Ascending aorta (tissue), 2 donors: ENCODE measurements around the gene REXO5. TPM values are rescaled to one million over a fixed set of nuclear protein-coding genes. Genes with fewer than 3 reads are reported as not detected.
"Not testable (repeated sequence)": the region's sequence is repeated elsewhere in the genome, so short reads cannot be mapped to it uniquely, and the experiment has no call there.

ENCODE experiments used
- DNase-seq, 2 donors: peaks; one replicate each; pipeline ENCODE4 v3.0.0-alpha.2; 2019; ENCODE audit warnings: low spot score in 2 of 2
- H3K27ac ChIP-seq, 2 donors: fragments of 200-600 bp; sonication (generic); one replicate each; pipeline ENCODE4 v1.5.1; 2016 to 2017; ENCODE audit warnings: mild to moderate bottlenecking in 1 of 2
- H3K27me3 ChIP-seq: fragments of 200-600 bp; sonication (generic); one replicate; pipeline ENCODE4 v1.5.1; 2017
- H3K36me3 ChIP-seq, 2 donors: fragments of 200-600 bp; sonication (generic); one replicate each; pipeline ENCODE4 v1.5.1; 2016
- H3K4me1 ChIP-seq, 2 donors: fragments of 200-600 bp; sonication (generic); one replicate each; pipeline ENCODE4 v1.5.1; 2016 to 2017; ENCODE audit warnings: mild to moderate bottlenecking in 1 of 2
- H3K4me3 ChIP-seq, 2 donors: fragments of 200-600 bp; sonication (generic); one replicate each; pipeline ENCODE4 v1.5.1; 2016 to 2017; ENCODE audit warnings: mild to moderate bottlenecking in 1 of 2
- H3K9me3 ChIP-seq, 2 donors: fragments of 200-600 bp; sonication (generic); one replicate each; pipeline ENCODE4 v1.5.1; 2016
- intact Hi-C: fragments of 100-400 bp; cut with DNase I; formaldehyde crosslinking; loops from one replicate; pipeline ENCODE4 v1.15.1; 2023
- total RNA-seq: library from RNA; depleted of rRNA; stranded (reverse); fragments of >200 nt; gene quantifications from one replicate; pipeline ENCODE4 v1.1.0, GENCODE V29; 2016
- TF ChIP-seq, protein P1 (sequence below), 3 experiments: fragments of 200-600 bp in 2 of 3; fragments of 450-650 bp in 1 of 3; sonication (generic) in 2 of 3; IDR thresholded peaks; one replicate each; pipeline ENCODE4 v1.5.1; 2016 to 2019; ENCODE audit warnings: antibody characterized with exemption in 3 of 3, mild to moderate bottlenecking in 1 of 3, moderate library complexity in 1 of 3

Gene REXO5
- total RNA-seq, 1 donor from 2014 or later, result 2.1 TPM

DNA sequence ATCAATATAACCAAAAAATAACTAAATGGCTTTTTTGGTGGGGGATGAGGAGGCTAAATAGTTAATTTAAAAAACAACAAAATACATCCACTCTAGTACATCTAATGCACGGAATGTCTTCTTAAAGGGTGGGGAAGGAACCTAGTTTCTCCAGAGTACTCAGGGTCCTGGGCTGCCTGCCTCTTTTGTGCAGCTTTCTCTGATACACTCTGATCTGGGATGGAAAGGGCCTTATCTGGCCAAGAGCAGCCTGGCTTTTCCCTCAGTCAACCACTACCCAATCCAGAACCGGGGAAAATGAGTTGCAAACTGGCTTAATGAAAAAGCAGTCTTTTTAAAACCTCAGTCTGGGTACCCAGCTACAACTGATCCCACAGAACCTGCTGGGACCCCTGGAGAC is 51.0 kb downstream of the REXO5 start:
- Histone ChIP-seq H3K9me3 (no peaks in the 10 kb centered on the region), H3K4me3 (no peak overlapping the region), H3K27me3 (no peaks in the 10 kb centered on the region), H3K36me3 (peaks cover 28 to 54% of the 10 kb centered on the region in 2 donors), H3K27ac (peak overlapping the region in 1 of 2 donors; percentile 57), H3K4me1 (peaks cover 6 to 60% of the 10 kb centered on the region in 2 donors)
- intact Hi-C loops, result no loop called here
- TF ChIP-seq, protein P1, sequence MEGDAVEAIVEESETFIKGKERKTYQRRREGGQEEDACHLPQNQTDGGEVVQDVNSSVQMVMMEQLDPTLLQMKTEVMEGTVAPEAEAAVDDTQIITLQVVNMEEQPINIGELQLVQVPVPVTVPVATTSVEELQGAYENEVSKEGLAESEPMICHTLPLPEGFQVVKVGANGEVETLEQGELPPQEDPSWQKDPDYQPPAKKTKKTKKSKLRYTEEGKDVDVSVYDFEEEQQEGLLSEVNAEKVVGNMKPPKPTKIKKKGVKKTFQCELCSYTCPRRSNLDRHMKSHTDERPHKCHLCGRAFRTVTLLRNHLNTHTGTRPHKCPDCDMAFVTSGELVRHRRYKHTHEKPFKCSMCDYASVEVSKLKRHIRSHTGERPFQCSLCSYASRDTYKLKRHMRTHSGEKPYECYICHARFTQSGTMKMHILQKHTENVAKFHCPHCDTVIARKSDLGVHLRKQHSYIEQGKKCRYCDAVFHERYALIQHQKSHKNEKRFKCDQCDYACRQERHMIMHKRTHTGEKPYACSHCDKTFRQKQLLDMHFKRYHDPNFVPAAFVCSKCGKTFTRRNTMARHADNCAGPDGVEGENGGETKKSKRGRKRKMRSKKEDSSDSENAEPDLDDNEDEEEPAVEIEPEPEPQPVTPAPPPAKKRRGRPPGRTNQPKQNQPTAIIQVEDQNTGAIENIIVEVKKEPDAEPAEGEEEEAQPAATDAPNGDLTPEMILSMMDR (IDR thresholded peaks at IDR 0.05), result no peak
- DNase-seq, result no peak

DNA sequence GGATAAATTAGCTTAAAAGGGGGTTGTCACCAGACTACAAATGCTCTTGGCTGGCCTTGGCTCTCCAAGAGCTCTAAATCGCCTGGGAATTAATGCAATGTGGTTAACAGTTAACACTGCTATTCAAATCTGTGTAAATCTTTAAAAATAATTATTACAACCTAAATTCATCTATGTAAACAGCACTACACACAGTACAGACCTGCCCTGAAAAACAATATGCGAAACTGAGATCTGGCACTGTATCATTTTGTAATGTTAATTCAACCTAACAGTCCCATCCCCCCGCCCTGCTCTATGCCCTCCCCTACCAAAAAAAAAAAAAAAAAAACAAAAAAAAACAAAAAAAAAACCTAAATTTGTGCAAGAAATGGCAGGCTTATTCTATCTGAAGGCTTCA is 52.9 kb downstream of the REXO5 start:
- TF ChIP-seq, protein P1 (IDR thresholded peaks at IDR 0.05), result no peak
- Histone ChIP-seq H3K27me3 (no peaks in the 10 kb centered on the region), H3K36me3 (peaks cover 30 to 51% of the 10 kb centered on the region in 2 donors), H3K4me1 (peaks cover 6 to 45% of the 10 kb centered on the region in 2 donors), H3K4me3 (no peak overlapping the region), H3K27ac (peak overlapping the region in 1 of 2 donors; percentile 63), H3K9me3 (no peaks in the 10 kb centered on the region)
- DNase-seq, result no peak
- intact Hi-C loops, result no loop called here

DNA sequence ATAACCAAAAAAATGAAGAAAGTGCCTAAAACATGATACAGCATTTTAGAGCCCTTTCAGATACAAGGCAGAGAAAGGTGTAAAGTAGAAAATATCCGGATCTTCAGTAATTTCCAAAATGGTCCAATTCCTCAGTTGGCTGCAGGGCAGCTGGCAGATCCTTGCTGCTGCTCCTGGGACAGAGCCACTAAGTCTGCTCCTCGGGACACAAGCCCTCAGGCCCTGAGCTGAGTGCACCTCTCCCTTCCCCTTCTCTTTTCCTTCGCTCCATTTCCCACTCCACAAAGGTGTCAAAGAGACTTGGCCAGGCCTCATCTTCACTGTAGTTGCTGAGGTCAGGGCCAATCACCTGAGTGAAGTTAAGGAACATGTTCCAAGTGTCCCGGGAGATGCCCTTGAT is 53.4 kb downstream of the REXO5 start:
- Histone ChIP-seq H3K4me1 (peaks cover 6 to 43% of the 10 kb centered on the region in 2 donors), H3K27me3 (no peaks in the 10 kb centered on the region), H3K4me3 (no peak overlapping the region), H3K27ac (peak overlapping the region; percentile 26 to 63), H3K9me3 (no peaks in the 10 kb centered on the region), H3K36me3 (peaks cover 30 to 51% of the 10 kb centered on the region in 2 donors)
- no peak for DNase-seq
- TF ChIP-seq, protein P1 (IDR thresholded peaks at IDR 0.05), result no peak
- intact Hi-C loops, result no loop called here

DNA sequence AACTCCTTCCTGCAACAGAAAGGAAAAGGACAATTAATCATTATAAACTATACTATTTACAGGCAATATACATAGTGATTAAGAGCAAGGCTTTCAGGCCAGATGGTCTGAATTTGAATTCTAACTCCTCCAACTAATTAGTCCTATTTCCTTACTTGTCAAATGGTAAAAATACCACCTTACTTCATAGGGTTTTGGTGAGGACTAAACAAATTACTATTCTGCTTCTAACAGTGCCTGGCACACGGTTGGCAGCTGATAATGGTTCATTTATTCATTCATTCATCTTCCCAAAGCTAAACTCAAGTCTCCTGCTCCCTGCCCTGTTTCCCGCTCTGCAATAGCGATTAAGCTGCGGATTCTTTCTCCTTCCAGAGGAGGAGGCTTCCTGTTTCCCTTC is 54.0 kb downstream of the REXO5 start:
- H3K4me1 ChIP-seq, result peaks cover 6 to 49% of the 10 kb centered on the region in 2 donors
- DNase-seq, result no peak
- intact Hi-C loops, result no loop called here
- peak overlapping the region in 1 of 2 donors; percentile 63 for H3K27ac ChIP-seq
- no peak overlapping the region for H3K4me3 ChIP-seq
- TF ChIP-seq, protein P1 (IDR thresholded peaks at IDR 0.05), result no peak
- H3K36me3 ChIP-seq, result peaks cover 26 to 45% of the 10 kb centered on the region in 2 donors
- no peaks in the 10 kb centered on the region for H3K9me3 ChIP-seq
- H3K27me3 ChIP-seq, result no peaks in the 10 kb centered on the region

DNA sequence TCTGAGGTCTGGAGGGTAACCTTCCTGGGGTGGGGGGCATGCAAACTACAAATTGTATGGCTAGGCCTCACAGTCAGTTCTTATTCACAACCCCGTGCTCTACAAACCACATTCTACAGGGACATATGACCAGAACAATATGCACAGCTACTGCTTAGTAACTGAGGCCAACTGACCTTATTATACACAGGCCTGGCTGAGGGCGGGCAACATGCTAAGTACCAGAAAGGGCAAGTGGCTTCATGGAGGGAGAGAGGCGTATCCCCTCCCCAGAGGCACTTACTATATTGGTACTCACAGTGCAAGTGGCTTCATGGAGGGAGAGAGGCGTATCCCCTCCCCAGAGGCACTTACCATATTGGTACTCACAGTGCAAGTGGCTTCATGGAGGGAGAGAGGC is 54.7 kb downstream of the REXO5 start:
- Histone ChIP-seq H3K27ac (peak overlapping the region in 1 of 2 donors; percentile 63), H3K4me1 (peaks cover 11 to 56% of the 10 kb centered on the region in 2 donors), H3K36me3 (peaks cover 24 to 40% of the 10 kb centered on the region in 2 donors)
- H3K4me3 ChIP-seq, H3K27me3 ChIP-seq, intact Hi-C loops, DNase-seq, H3K9me3 ChIP-seq: not testable (repeated sequence)

DNA sequence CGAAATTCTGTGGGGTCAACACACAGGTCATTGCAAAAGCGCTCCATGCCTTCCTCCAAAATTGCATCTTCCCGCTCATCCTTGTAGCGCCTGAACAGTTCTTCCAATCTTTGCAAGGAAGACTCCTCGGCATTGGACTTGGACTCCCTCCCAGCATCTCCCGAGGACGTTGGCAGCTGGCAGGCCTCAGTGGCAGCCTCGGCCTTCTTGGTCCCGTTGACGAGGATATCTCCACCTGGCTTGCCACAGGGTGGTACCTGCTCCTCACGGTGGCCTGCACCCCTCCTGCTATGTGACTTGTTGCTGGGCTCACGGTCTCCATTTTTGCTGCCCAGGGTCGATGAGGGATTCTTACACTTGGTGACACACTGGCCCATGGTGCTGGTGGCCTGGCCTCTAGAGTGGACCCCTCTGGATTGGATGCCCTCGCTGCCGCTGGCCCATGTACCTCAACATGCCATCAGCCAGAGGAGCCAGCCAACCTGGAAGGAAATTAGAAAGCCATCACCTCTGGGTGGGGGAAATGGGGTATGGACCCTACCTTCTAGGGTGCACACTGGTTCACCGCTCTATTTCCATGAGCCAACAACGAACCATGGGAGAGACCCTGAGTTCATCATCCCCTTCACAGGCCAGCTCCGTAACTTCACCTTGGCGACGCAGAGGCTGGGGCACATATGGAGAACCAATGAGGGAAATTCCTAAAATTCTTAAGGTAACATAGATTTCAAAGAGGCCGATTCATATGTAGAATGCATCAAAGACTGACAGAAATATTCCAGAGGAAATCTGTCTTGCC is 56.0 kb downstream of the REXO5 start:
- Histone ChIP-seq H3K36me3 (peaks cover 24 to 30% of the 10 kb centered on the region in 2 donors), H3K4me3 (no peak overlapping the region), H3K27me3 (no peaks in the 10 kb centered on the region), H3K27ac (peak overlapping the region in 1 of 2 donors; percentile 6), H3K9me3 (no peaks in the 10 kb centered on the region), H3K4me1 (peaks cover 20 to 56% of the 10 kb centered on the region in 2 donors)
- TF ChIP-seq, protein P1 (IDR thresholded peaks at IDR 0.05), result no peak
- no peak for DNase-seq
- intact Hi-C loops, result no loop called here

DNA sequence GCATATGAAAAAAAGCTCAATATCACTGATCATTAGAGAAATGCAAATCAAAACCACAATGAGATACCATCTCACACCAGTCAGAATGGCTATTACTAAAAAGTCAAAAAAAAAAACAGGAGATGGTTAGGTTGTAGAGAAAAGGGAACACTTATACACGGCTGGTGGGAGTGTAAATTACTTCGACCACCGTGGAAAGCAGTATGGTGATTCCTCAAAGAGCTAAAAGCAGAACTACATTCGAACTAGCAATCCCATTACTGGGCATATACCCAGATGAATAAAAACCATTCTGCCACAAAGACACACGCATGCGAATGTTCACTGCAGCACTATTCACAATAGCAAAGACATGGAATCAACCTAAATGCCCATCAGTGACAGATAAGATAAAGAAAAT is 58.0 kb downstream of the REXO5 start:
- H3K27me3 ChIP-seq, H3K9me3 ChIP-seq, H3K4me3 ChIP-seq, DNase-seq, intact Hi-C loops: not testable (repeated sequence)
- peak overlapping the region; percentile 81 to 82 for H3K27ac ChIP-seq
- H3K4me1 ChIP-seq, result peaks cover 25 to 68% of the 10 kb centered on the region in 2 donors
- H3K36me3 ChIP-seq, result peaks cover 24 to 29% of the 10 kb centered on the region in 2 donors
